ENCODE measurements around the gene TIGD1. TPM values are rescaled to one million over a fixed set of nuclear protein-coding genes. Genes with fewer than 3 reads are reported as not detected.

Gene TIGD1
- total and polyA plus RNA-seq, 9 donors, result 4.3 to 9.7 (median 7.4) TPM

- intact Hi-C loops (cut with DNase I), result no loop called here
- no peaks in the 10 kb centered on the region for H3K27me3 ChIP-seq
- H3K9me3 ChIP-seq, result no peaks in the 10 kb centered on the region
- no peak for TF ChIP-seq POLR2A (IDR thresholded peaks at IDR 0.05)
- TF ChIP-seq EP300 (IDR thresholded peaks at IDR 0.05), result no peak
- no peak for TF ChIP-seq CTCF (IDR thresholded peaks at IDR 0.05)
- H3K27ac ChIP-seq, result no peak overlapping the region
- DNase-seq, result no peak
- no peak overlapping the region for H3K4me3 ChIP-seq
- H3K4me1 ChIP-seq (ENCODE audit: insufficient read depth), result no peaks in the 10 kb centered on the region
- no peaks in the 10 kb centered on the region for H3K36me3 ChIP-seq
- 77 to 82% (median 80%) methylated on average over 20 of the region's 20 CpGs for WGBS, 3 donors
Observed at GRCh38 chr2:232542715-232543467, 7.5 kb downstream of the TIGD1 start.

- 27 to 52% (median 35%) methylated on average over 9 of the region's 9 CpGs for WGBS, 3 donors
- Histone ChIP-seq H3K27me3 (no peaks in the 10 kb centered on the region), H3K9me3 (no peaks in the 10 kb centered on the region), H3K4me1 (ENCODE audit: insufficient read depth) (no peaks in the 10 kb centered on the region), H3K27ac (no peak overlapping the region), H3K4me3 (no peak overlapping the region), H3K36me3 (no peaks in the 10 kb centered on the region)
- intact Hi-C loops (cut with DNase I), result no loop called here
- no peak for TF ChIP-seq CTCF (IDR thresholded peaks at IDR 0.05)
- no peak for TF ChIP-seq EP300 (IDR thresholded peaks at IDR 0.05)
- no peak for TF ChIP-seq POLR2A (IDR thresholded peaks at IDR 0.05)
- DNase-seq, result no peak
Observed at GRCh38 chr2:232541961-232542714, 8.2 kb downstream of the TIGD1 start.

- Histone ChIP-seq H3K27me3 (no peaks in the 10 kb centered on the region), H3K4me3 (no peak overlapping the region), H3K36me3 (no peaks in the 10 kb centered on the region), H3K4me1 (ENCODE audit: insufficient read depth) (no peaks in the 10 kb centered on the region), H3K9me3 (peaks cover 0 to under 1% of the 10 kb centered on the region in 2 donors), H3K27ac (no peak overlapping the region)
- 75 to 78% (median 76%) methylated on average over 19 of the region's 19 CpGs for WGBS, 3 donors
- intact Hi-C loops (cut with DNase I), result no loop called here
- DNase-seq, result no peak
- TF ChIP-seq CTCF (IDR thresholded peaks at IDR 0.05), result no peak
- no peak for TF ChIP-seq EP300 (IDR thresholded peaks at IDR 0.05)
- TF ChIP-seq POLR2A (IDR thresholded peaks at IDR 0.05), result no peak
Observed at GRCh38 chr2:232541195-232541960, 9.0 kb downstream of the TIGD1 start.

- H3K36me3 ChIP-seq, result no peaks in the 10 kb centered on the region
- H3K27ac ChIP-seq, result no peak overlapping the region
- TF ChIP-seq EP300 (IDR thresholded peaks at IDR 0.05) (no peak), POLR2A (IDR thresholded peaks at IDR 0.05) (no peak), CTCF (IDR thresholded peaks at IDR 0.05) (no peak)
- 69 to 83% (median 80%) methylated on average over 17 of the region's 17 CpGs for WGBS, 3 donors
- no peak for DNase-seq
- no peaks in the 10 kb centered on the region for H3K4me1 ChIP-seq (ENCODE audit: insufficient read depth)
- intact Hi-C loops (cut with DNase I), result no loop called here
- H3K27me3 ChIP-seq, result no peaks in the 10 kb centered on the region
- H3K9me3 ChIP-seq, result peaks cover 0 to 3% of the 10 kb centered on the region in 2 donors
- no peak overlapping the region for H3K4me3 ChIP-seq
Observed at GRCh38 chr2:232540441-232541041, 9.8 kb downstream of the TIGD1 start.

Data from ovary (tissue), 9 donors.